Neutrophil (primary cell): ENCODE results near the gene CABLES2.

Experiments
- H3K27ac ChIP-seq: fragments of 200-600 bp; sonication (generic); 2 replicates; pipeline ENCODE4 v1.5.1; 2016; ENCODE audit warnings: mild to moderate bottlenecking, moderate library complexity
- H3K27me3 ChIP-seq: fragments of 200-600 bp; sonication (generic); 2 replicates; pipeline ENCODE4 v1.6.0; 2016; ENCODE audit warnings: mild to moderate bottlenecking
- H3K36me3 ChIP-seq: fragments of 200-600 bp; sonication (generic); 2 replicates; pipeline ENCODE4 v1.5.1; 2017
- H3K4me1 ChIP-seq, 2 experiments: fragments of 200-600 bp in 1 of 2; sonication (generic) in 1 of 2; 1 replicate in 1 of 2; 2 replicates in 1 of 2; pipeline versions ENCODE4 v1.5.1 to v1.6.1; 2013 to 2016; ENCODE audit warnings: low read depth in 1 of 2, low read length in 1 of 2, mild to moderate bottlenecking in 1 of 2, moderate library complexity in 1 of 2; ENCODE audit not compliant: control insufficient read depth in 1 of 2, insufficient read depth in 1 of 2
- H3K4me3 ChIP-seq, 2 experiments: fragments of 200-600 bp in 1 of 2; sonication (generic) in 1 of 2; 1 replicate in 1 of 2; 2 replicates in 1 of 2; pipeline ENCODE4 v1.5.1; 2013 to 2016; ENCODE audit warnings: low read depth in 1 of 2, low read length in 1 of 2, mild to moderate bottlenecking in 1 of 2, moderate library complexity in 1 of 2
- H3K9me3 ChIP-seq: fragments of 200-600 bp; sonication (generic); 2 replicates; pipeline ENCODE4 v1.5.1; 2016
- CTCF ChIP-seq: fragments of 200-600 bp; sonication (generic); IDR thresholded peaks from 2 replicates; pipeline ENCODE4 v1.5.1; 2016; ENCODE audit warnings: antibody characterized with exemption

The CABLES2 gene

DNA sequence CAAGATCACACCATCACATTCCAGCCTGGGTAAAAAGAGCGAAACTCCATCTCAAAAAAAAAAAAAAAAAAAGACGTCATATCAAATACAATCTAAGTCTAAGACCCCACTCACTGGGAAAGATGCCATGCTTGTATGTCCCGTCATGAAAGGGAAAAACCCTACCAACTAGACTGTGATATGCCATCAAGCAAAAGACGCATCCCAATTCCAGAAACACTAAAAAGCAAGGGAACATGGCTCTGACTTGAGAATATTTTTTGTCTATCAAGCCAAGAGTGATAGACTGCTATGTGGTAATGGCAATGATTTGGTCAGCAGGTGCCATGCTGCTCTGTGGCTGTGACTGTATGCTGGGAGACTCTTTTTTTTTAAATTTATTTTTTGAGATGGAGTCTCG, 63.0 kb downstream of the CABLES2 start:
- Histone ChIP-seq H3K27me3 (peaks cover 2% of the 10 kb centered on the region), H3K27ac (no peak overlapping the region), H3K4me3 (no peak overlapping the region), H3K9me3 (no peaks in the 10 kb centered on the region), H3K4me1 (no peaks in the 10 kb centered on the region), H3K36me3 (no peaks in the 10 kb centered on the region)
- no peak for TF ChIP-seq CTCF

DNA sequence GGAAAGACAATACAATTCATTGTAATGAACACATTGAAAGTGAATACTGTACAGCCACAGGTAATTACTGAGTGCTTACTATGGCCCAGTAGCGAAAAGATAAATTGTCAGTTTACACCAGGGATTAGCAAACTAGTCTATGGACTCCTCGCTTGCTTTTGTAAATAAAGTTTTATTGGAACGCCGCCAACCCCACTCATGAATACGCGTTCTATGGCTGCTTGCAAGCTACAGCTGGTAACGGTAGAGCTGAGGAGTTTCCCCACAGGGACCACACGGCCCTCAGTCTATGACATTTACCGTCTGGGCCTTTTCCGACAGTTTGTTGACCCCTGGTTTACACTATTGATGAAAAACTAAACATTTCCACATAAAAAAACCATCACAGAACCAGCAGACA, 64.2 kb downstream of the CABLES2 start:
- no peak overlapping the region for H3K27ac ChIP-seq
- no peaks in the 10 kb centered on the region for H3K9me3 ChIP-seq
- H3K4me3 ChIP-seq = no peak overlapping the region
- H3K4me1 ChIP-seq = no peaks in the 10 kb centered on the region
- no peaks in the 10 kb centered on the region for H3K36me3 ChIP-seq
- no peak for TF ChIP-seq CTCF
- peaks cover 2% of the 10 kb centered on the region for H3K27me3 ChIP-seq

GRCh38 chr20:62339647-62340062, 67.4 kb downstream of the CABLES2 start:
- no peak overlapping the region for H3K4me3 ChIP-seq
- H3K9me3 ChIP-seq = no peaks in the 10 kb centered on the region
- H3K4me1 ChIP-seq = no peaks in the 10 kb centered on the region
- H3K27ac ChIP-seq = no peak overlapping the region
- no peaks in the 10 kb centered on the region for H3K36me3 ChIP-seq
- H3K27me3 ChIP-seq = peaks cover 2% of the 10 kb centered on the region
- TF ChIP-seq CTCF = no peak
